H1 (cell line): ENCODE measurements around the gene CDK13. TPM values are rescaled to one million over a fixed set of nuclear protein-coding genes. Genes with fewer than 3 reads are reported as not detected.
"Not testable (repeated sequence)": the region's sequence is repeated elsewhere in the genome, so short reads cannot be mapped to it uniquely, and the experiment has no call there.

Experiments used
- CTCF ChIA-PET: fragments of 300-600 bp; sonication (Branson Sonifier 250); formaldehyde crosslinking; loops from one replicate; lab custom pipeline; 2021; ENCODE audit not compliant: partially characterized antibody; lab: Charles Lee
- POLR2A ChIA-PET: fragments of 300-600 bp; sonication (Branson Sonifier 250); formaldehyde crosslinking; loops from one replicate; lab custom pipeline; 2021; ENCODE audit warnings: inconsistent platforms; ENCODE audit not compliant: partially characterized antibody; lab: Charles Lee
- DNase-seq, 2 experiments: peaks; one replicate each; pipeline versions ENCODE4 v3.0.0 to v3.0.0-alpha.2; 2010 to 2022; ENCODE audit warnings: low spot score in 2 of 2, low read depth in 1 of 2, mixed read lengths in 1 of 2
- FAIRE-seq: peaks from 2 replicates; lab custom pipeline; 2011; peaks lifted over from hg19 to GRCh38; lab: Jason Lieb, UNC
- H2AFZ ChIP-seq: 2 replicates; pipeline ENCODE4 v1.8.1; 2012; ENCODE audit warnings: low read length, inconsistent platforms
- H2AK5ac ChIP-seq: 2 replicates; pipeline ENCODE4 v1.6.1; 2013; ENCODE audit warnings: low read depth, low read length
- H2BK120ac ChIP-seq: replicated peaks from 2 replicates; pipeline ENCODE3; 2013; ENCODE audit warnings: low read depth, low read length, inconsistent platforms
- H2BK12ac ChIP-seq: 2 replicates; pipeline ENCODE4 v1.6.1; 2013; ENCODE audit warnings: low read depth, low read length
- H2BK15ac ChIP-seq: 2 replicates; pipeline ENCODE4 v1.6.1; 2013; ENCODE audit warnings: low read length
- H2BK20ac ChIP-seq: 2 replicates; pipeline ENCODE4 v1.6.1; 2013; ENCODE audit warnings: low read length
- H2BK5ac ChIP-seq: 2 replicates; pipeline ENCODE4 v1.6.1; 2013; ENCODE audit warnings: low read depth, low read length
- H3K14ac ChIP-seq: 2 replicates; pipeline ENCODE4 v1.6.1; 2013; ENCODE audit warnings: inconsistent platforms; ENCODE audit not compliant: insufficient read length
- H3K18ac ChIP-seq: 2 replicates; pipeline ENCODE4 v1.6.1; 2013; ENCODE audit warnings: low read length; ENCODE audit errors: extremely low read depth
- H3K23ac ChIP-seq: 2 replicates; pipeline ENCODE4 v1.6.1; 2013; ENCODE audit warnings: inconsistent platforms; ENCODE audit not compliant: insufficient read length
- H3K23me2 ChIP-seq: 2 replicates; pipeline ENCODE4 v1.6.1; 2013; ENCODE audit warnings: low read depth, low read length
- H3K27ac ChIP-seq: 2 replicates; pipeline ENCODE4 v1.6.1; 2011; ENCODE audit warnings: low read depth, low read length, inconsistent platforms
- H3K27me3 ChIP-seq, 4 experiments: replicated peaks in 1 of 4; 1 replicate in 1 of 4; 2 replicates in 3 of 4; pipeline versions ENCODE4 v1.6.1 to v1.8.1; 2011 to 2013; ENCODE audit warnings: low read length in 3 of 4, mild to moderate bottlenecking in 3 of 4, inconsistent platforms in 2 of 4, mixed read lengths in 2 of 4, moderate library complexity in 1 of 4; ENCODE audit not compliant: control insufficient read depth in 3 of 4, insufficient read depth in 3 of 4; ENCODE audit errors: extremely low read depth in 1 of 4
- H3K36me3 ChIP-seq, 4 experiments: 2 replicates each; pipeline versions ENCODE4 v1.6.1 to v1.8.1; 2011 to 2013; ENCODE audit warnings: mild to moderate bottlenecking in 4 of 4, low read length in 3 of 4, moderate library complexity in 2 of 4, control low read depth in 1 of 4, inconsistent platforms in 1 of 4; ENCODE audit not compliant: insufficient read depth in 4 of 4, control insufficient read depth in 2 of 4
- H3K4ac ChIP-seq: replicated peaks from 2 replicates; pipeline ENCODE3; 2013; ENCODE audit warnings: low read length, low read depth, mixed read lengths, inconsistent platforms; ENCODE audit not compliant: insufficient read length
- H3K4me1 ChIP-seq, 4 experiments: replicated peaks in 1 of 4; 1 replicate in 1 of 4; 2 replicates in 3 of 4; pipeline versions ENCODE4 v1.6.1 to v1.8.1; 2011 to 2013; ENCODE audit warnings: low read length in 3 of 4, inconsistent platforms in 2 of 4, mixed read lengths in 1 of 4; ENCODE audit not compliant: insufficient read depth in 4 of 4, control insufficient read depth in 3 of 4
- H3K4me2 ChIP-seq, 2 experiments: 2 replicates each; pipeline versions ENCODE4 v1.6.1 to v1.8.1; 2011 to 2013; ENCODE audit warnings: low read depth in 2 of 2, low read length in 2 of 2, control low read depth in 1 of 2, inconsistent platforms in 1 of 2, mild to moderate bottlenecking in 1 of 2; ENCODE audit not compliant: insufficient read depth in 1 of 2
- H3K4me3 ChIP-seq, 4 experiments: fragments of 200-600, 300-600 bp in 1 of 4; sonication (generic), shearing (Covaris generic), sonication (Bioruptor Twin) in 1 of 4; 2 replicates each; pipeline versions ENCODE4 v1.5.1 to v1.8.1; 2011 to 2016; ENCODE audit warnings: low read length in 4 of 4, low read depth in 3 of 4, control low read depth in 2 of 4, inconsistent platforms in 2 of 4, mild to moderate bottlenecking in 2 of 4, mixed read lengths in 1 of 4, moderate library complexity in 1 of 4; ENCODE audit not compliant: insufficient read depth in 2 of 4; ENCODE audit errors: extremely low read depth in 1 of 4
- H3K56ac ChIP-seq: replicated peaks from 2 replicates; pipeline ENCODE3; 2013; ENCODE audit warnings: low read depth, mild to moderate bottlenecking, mixed read lengths, low read length, inconsistent platforms; ENCODE audit not compliant: insufficient read length
- H3K79me1 ChIP-seq: 2 replicates; pipeline ENCODE4 v1.6.1; 2013; ENCODE audit warnings: low read depth, low read length, control low read depth
- H3K79me2 ChIP-seq, 2 experiments: 2 replicates each; pipeline versions ENCODE4 v1.6.1 to v1.8.1; 2012 to 2013; ENCODE audit warnings: low read length in 2 of 2, mild to moderate bottlenecking in 2 of 2, inconsistent platforms in 1 of 2; ENCODE audit not compliant: insufficient read depth in 2 of 2, control insufficient read depth in 1 of 2
- H3K9ac ChIP-seq, 4 experiments: replicated peaks in 1 of 4; 1 replicate in 1 of 4; 2 replicates in 3 of 4; pipeline versions ENCODE4 v1.6.1 to v1.8.1; 2011 to 2013; ENCODE audit warnings: low read depth in 3 of 4, low read length in 3 of 4, control low read depth in 2 of 4, mild to moderate bottlenecking in 2 of 4, moderate library complexity in 2 of 4, inconsistent platforms in 1 of 4; ENCODE audit errors: extremely low read depth in 1 of 4
- H3K9me3 ChIP-seq, 2 experiments: 2 replicates each; pipeline versions ENCODE4 v1.6.1 to v1.8.1; 2012 to 2013; ENCODE audit warnings: mild to moderate bottlenecking in 2 of 2, moderate library complexity in 2 of 2, control low read depth in 1 of 2, inconsistent platforms in 1 of 2, low read depth in 1 of 2, low read length in 1 of 2, mixed read lengths in 1 of 2; ENCODE audit not compliant: insufficient read depth in 2 of 2
- H4K20me1 ChIP-seq, 2 experiments: replicated peaks in 1 of 2; 2 replicates each; pipeline versions ENCODE3 to v1.8.1; 2011 to 2013; ENCODE audit warnings: inconsistent platforms in 2 of 2, low read length in 2 of 2, mild to moderate bottlenecking in 1 of 2; ENCODE audit not compliant: insufficient read depth in 2 of 2, control insufficient read depth in 1 of 2
- H4K5ac ChIP-seq: 2 replicates; pipeline ENCODE4 v1.6.1; 2013; ENCODE audit warnings: low read length, low read depth, mixed read lengths, inconsistent platforms; ENCODE audit not compliant: insufficient read length
- H4K8ac ChIP-seq: 2 replicates; pipeline ENCODE4 v1.8.0; 2013; ENCODE audit warnings: mild to moderate bottlenecking, moderate library complexity, low read length, inconsistent platforms; ENCODE audit not compliant: insufficient read depth; ENCODE audit errors: extremely low read depth
- H4K91ac ChIP-seq: replicated peaks from 2 replicates; pipeline ENCODE3; 2013; ENCODE audit warnings: low read length, mixed read lengths, inconsistent platforms; ENCODE audit not compliant: insufficient read length
- WGBS, 2 experiments: shearing (Covaris generic) in 1 of 2; methylation state at CpG; one replicate each; pipeline versions ENCODE4 v1.1.6 to v1.1.7; 2013 to 2015; ENCODE audit warnings: low lambda C conversion rate in 2 of 2, mixed read lengths in 2 of 2, inconsistent platforms in 1 of 2, low coverage in 1 of 2, missing lambda C conversion rate in 1 of 2; ENCODE audit not compliant: insufficient replicate concordance in 2 of 2, insufficient coverage in 1 of 2, insufficient read length in 1 of 2; ENCODE audit errors: extremely low coverage in 1 of 2, missing lambda C conversion rate in 1 of 2; 5-methylcytosine and 5-hydroxymethylcytosine counted together
- polyA plus RNA-seq, 7 experiments: library from polyadenylated mRNA; depleted of rRNA in 3 of 7; stranded (reverse) in 5 of 7; unstranded in 2 of 7; fragments of >200 nt in 5 of 7; fragments of 200-250 nt in 2 of 7; gene quantifications; 1 replicate in 5 of 7; 2 replicates in 1 of 7; 4 replicates in 1 of 7; pipeline versions ENCODE4 v1.2.1 to v1.2.3, GENCODE V29; 2011 to 2013; ENCODE audit warnings: missing spikeins in 2 of 7, mixed read lengths in 2 of 7
- total RNA-seq: library from RNA; stranded (reverse); fragmentation: NEBNext Ultra II Directional; extraction: Animal tissue kit (Norgen Biotek cat#: 25700); gene quantifications from 2 replicates; pipeline ENCODE4 v1.2.1, GENCODE V29; 2021

CDK13 gene
- total and polyA plus RNA-seq, 2 of the 8 experiments (the other 6 are each of a cell fraction or from before 2014, with no cell fraction given), result 22.6 to 49.5 TPM

DNA sequence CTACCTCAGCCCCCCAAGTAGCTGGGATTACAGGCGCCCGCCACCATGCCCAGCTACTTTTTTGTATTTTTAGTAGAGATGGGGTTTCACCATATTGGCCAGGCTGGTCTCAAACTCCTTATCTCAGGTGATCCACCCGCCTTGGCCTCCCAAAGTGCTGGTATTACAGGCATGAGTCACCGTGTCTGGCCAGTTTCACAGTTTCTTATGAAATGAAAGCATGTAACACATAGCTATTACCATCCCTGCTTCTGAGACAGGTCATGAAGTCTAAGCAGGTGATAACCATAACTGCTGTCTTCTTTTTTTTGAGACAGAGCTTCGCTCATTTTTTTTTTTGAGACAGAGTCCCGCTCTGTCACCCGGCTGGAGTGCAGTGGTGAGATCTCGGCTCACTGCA is 34.2 kb upstream of the CDK13 start:
- H4K20me1 ChIP-seq, H3K79me1 ChIP-seq, H2AK5ac ChIP-seq, H4K8ac ChIP-seq, H2BK12ac ChIP-seq, H3K14ac ChIP-seq, H4K91ac ChIP-seq, H3K27me3 ChIP-seq, H2BK5ac ChIP-seq, H3K9me3 ChIP-seq, H3K4ac ChIP-seq, H3K27ac ChIP-seq, H3K79me2 ChIP-seq, H3K56ac ChIP-seq, H3K23me2 ChIP-seq, H2BK20ac ChIP-seq, POLR2A ChIA-PET, H2BK120ac ChIP-seq, H4K5ac ChIP-seq, H3K18ac ChIP-seq, H3K36me3 ChIP-seq, H2BK15ac ChIP-seq, H2AFZ ChIP-seq, FAIRE-seq, H3K9ac ChIP-seq, H3K4me2 ChIP-seq, H3K4me3 ChIP-seq, H3K4me1 ChIP-seq, H3K23ac ChIP-seq: not testable (repeated sequence)
- 90% methylated on average over 8 of the region's 8 CpGs; no CpG with 5 or more reads in 1 of the 2 experiments for WGBS, 2 experiments
- DNase-seq, result peak in 1 of 2 experiments; percentile 24
- CTCF ChIA-PET, result interaction anchor here (0.6 to 2.3 kb wide), 5 partner anchors 19 to 337 kb away, joined by 3 to 8 read pairs (median 4); no protein-coding TSS in a partner anchor
